Smooth muscle cell of the coronary artery (primary cell): ENCODE results near the gene BCO2. TPM values are rescaled to one million over a fixed set of nuclear protein-coding genes. Genes with fewer than 3 reads are reported as not detected.

Experiments
- total RNA-seq: library from RNA; depleted of rRNA; stranded (reverse); fragments of >200 nt; gene quantifications from 2 replicates; pipeline ENCODE4 v1.2.3, GENCODE V29; 2014; ENCODE audit warnings: low replicate concordance

BCO2 gene, protein sequence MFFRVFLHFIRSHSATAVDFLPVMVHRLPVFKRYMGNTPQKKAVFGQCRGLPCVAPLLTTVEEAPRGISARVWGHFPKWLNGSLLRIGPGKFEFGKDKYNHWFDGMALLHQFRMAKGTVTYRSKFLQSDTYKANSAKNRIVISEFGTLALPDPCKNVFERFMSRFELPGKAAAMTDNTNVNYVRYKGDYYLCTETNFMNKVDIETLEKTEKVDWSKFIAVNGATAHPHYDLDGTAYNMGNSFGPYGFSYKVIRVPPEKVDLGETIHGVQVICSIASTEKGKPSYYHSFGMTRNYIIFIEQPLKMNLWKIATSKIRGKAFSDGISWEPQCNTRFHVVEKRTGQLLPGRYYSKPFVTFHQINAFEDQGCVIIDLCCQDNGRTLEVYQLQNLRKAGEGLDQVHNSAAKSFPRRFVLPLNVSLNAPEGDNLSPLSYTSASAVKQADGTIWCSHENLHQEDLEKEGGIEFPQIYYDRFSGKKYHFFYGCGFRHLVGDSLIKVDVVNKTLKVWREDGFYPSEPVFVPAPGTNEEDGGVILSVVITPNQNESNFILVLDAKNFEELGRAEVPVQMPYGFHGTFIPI
- total RNA-seq, result 0.15 and 1.3 TPM in 2 replicates

DNA sequence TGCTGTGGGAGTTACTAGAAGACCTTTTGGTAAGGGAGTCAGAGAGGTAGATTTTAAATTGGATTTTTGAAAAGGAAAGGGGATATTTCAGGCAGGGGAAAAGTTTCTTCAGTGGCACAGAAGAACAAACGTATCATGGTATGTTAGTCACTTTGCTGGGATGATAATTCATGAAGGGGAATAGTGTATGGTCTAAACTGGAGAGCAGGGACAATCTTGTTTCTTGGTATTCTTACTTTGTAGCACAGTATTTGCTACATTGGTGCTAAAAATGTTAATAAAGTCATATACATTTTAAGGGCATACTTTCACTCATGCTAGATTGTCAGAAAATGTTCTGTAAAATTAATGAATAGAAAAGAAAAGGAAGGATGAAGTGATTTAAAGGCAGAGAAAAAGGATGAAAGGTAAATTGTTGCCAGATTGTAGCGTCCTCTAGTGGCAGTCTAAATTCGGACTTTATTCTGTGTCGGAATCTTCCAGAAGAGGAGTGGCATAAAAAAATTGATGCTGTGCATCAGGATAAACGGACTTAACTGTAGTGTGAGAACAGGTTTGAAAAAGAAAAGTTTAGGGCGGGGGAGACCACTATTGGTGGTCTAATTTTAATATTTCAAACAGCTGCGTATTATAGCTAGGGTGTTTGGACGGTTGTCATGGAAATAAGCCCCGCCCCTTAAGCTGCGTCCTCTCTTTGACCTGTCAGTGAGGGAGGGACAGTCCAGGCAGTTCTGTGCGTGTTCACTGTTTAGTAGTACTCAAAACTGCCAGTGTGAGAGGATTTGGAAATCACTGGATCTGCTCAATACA lies at the start of gene BCO2:
Gene BCO2 (plus strand): TSS at position 724 of the 810 bp plus-strand sequence. CDS start 90 bp downstream, outside the sequence.

DNA sequence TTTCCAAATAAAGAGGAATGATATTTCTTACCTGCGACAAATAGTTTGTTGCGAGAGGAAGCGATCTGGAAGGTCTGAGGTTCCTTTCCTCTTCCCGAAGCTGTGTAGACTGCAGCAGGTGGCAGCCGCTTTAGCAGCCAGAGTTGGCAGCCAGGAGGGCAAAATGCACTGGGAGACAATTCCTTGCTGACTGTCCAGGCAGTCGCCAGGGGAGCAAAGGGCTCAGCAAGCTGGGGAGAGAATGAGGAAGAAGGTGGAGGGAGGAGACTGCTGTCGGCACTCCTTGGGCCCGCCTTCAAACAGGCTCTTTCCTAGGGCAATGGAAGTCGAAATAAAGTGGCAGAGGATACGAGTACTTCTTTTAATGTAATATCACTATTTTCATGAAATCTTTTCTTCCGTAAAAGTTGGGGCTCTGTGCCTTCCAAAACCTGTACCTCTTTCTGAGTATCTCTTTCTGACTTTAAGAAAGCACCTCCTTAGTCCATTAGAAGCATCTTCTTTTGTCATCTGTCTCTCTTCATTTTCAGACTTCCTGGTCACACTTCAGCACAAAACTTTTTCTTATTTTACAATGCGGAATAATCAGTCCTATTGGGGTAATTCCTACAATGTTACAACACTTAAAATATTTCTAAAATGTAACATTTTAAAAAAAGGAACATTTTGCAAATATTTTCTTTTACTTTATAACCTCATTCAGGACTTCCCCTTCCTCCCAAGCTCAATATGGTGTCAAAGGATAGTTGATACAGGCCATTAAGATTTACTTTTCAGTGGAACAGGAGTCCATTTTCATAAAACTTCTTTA lies 11.2 kb upstream of the BCO2 start, which contains the start of gene IL18:
Gene IL18 (minus strand): TSS at position 220 of the 811 bp plus-strand sequence. CDS start 9,041 bp downstream, outside the sequence.

DNA sequence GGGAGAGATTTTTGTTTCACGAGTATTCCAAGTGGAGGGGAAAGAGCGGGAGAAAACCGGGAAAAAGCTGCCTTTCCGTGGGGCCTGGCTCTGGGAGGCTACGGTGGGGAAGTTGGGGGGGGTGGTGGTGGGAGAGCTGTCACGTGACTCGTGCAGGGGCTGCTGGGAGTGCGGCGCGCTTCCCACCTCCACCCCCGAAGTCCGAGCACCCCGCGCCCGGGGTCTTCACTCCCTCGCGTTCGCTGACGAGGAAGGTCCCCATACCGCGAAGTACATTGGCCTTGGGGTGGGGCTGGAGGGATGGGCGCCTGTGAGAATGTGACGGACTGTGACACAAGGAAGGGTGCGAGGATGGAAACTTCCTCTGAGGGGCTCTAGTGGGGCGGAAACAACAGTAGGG lies 8.2 kb upstream of the BCO2 start, which contains the start of gene TEX12:
Gene TEX12 (plus strand): TSS at position 228 of the 400 bp plus-strand sequence. CDS start 1,897 bp downstream, outside the sequence.

DNA sequence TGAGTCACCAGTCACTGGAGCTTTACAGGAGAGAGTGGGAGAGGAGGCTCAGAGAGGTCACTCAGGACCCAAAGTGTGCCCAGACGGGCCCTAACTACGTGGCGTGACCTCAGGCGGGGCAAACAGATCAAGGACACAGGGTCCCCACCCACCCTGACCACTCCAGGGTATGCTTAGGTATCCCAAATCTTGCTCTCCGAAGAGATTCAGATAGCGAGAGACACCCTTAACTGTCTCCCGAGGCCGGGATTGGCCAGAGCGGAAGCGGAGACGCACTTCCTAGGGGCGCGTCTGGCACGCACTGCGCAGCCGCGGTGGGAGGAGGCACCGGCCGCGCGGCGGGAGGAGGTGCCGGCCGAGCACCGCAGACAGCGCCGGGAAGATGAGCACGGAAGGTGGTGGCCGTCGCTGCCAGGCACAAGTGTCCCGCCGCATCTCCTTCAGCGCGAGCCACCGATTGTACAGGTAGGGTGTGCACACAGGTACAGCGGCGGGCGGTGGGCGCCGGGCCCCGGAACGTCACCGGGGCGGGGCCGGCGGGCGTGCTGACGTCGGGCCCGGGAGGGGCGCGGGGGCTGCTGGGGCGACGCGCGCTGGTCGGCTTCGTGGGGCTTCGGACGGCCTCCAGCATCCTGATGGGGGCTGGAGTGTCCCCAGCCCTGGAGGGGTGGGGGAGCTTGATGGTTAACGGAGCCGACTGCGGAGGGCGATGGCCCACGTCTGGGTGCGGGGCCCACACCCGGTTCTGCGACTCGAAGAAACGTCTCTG lies 50.9 kb downstream of the BCO2 start, which contains the start of gene PTS:
Gene PTS (plus strand): TSS at position 367 of the 769 bp plus-strand sequence. CDS start 16 bp downstream, at position 383.

DNA sequence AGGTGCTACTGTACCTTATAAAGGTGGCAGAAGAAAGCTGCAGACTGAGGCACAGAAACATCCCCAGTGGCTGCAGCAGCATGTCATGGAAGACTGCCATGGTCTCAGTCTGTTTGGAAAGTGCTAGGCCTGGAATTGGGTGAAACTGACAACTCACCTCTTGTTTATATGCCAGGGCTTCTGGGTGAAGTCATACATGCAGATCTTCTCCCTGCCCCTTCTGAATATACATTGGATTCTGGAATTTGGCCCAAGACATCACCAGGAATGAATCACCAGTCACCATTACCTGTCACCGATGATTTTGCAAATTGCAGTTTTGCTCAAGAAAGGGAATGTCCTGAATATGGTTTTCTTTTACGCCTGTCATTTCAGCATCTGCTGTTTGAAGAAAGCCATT lies 85.2 kb downstream of the BCO2 start, which contains the start of gene PLET1:
Gene PLET1 (minus strand): TSS at position 371 of the 400 bp plus-strand sequence. CDS start 271 bp downstream, at position 100.

Other genes starting within 250 kb of the BCO2 start
- gene DIXDC1, start 238.2 kb upstream of the BCO2 start, total RNA-seq, result 17.4 and 21.0 TPM in 2 replicates
- 16.5 and 27.7 TPM in 2 replicates for gene DLAT, start 150.1 kb upstream of the BCO2 start, total RNA-seq
- gene PIH1D2, start 101.5 kb upstream of the BCO2 start, total RNA-seq, result 0.12 and 1.1 TPM in 2 replicates
- 11.8 and 19.3 TPM in 2 replicates for gene NKAPD1, start 101.2 kb upstream of the BCO2 start, total RNA-seq
- 54.2 and 99.0 TPM in 2 replicates for gene TIMM8B, start 88.8 kb upstream of the BCO2 start, total RNA-seq
- gene SDHD, start 88.6 kb upstream of the BCO2 start, total RNA-seq, result 137 and 158 TPM in 2 replicates
- 0.08 and 0.12 TPM in 2 replicates for gene IL18, start 11.4 kb upstream of the BCO2 start, total RNA-seq
- gene TEX12, start 8.1 kb upstream of the BCO2 start, total RNA-seq, result 0.15 TPM in 1 of 2 replicates, not detected in the other
- 23.4 and 36.2 TPM in 2 replicates for gene PTS, start 50.9 kb downstream of the BCO2 start, total RNA-seq
- not detected in 2 replicates for gene PLET1, start 85.3 kb downstream of the BCO2 start, total RNA-seq